Nephron (organoid): ENCODE results near the gene SLMAP.

Experiments
- H3K27ac Mint-ChIP-seq, 3 experiments: 2 replicates each; pipeline ENCODE4 v1.8.0; 2020; ENCODE audit warnings: mixed read lengths in 3 of 3, mild to moderate bottlenecking in 2 of 3, moderate library complexity in 1 of 3
- H3K27me3 Mint-ChIP-seq: 2 replicates; pipeline ENCODE4 v1.8.0; 2021; ENCODE audit warnings: low read depth, mild to moderate bottlenecking, moderate library complexity, mixed read lengths
- H3K36me3 Mint-ChIP-seq: 2 replicates; pipeline ENCODE4 v1.8.0; 2020; ENCODE audit warnings: low read depth, mixed read lengths
- H3K4me1 Mint-ChIP-seq: 2 replicates; pipeline ENCODE4 v1.8.0; 2020; ENCODE audit warnings: mixed read lengths
- H3K4me3 Mint-ChIP-seq, 3 experiments: 2 replicates each; pipeline ENCODE4 v1.8.0; 2020; ENCODE audit warnings: mild to moderate bottlenecking in 3 of 3, mixed read lengths in 3 of 3, moderate library complexity in 2 of 3
- H3K9me3 Mint-ChIP-seq: 2 replicates; pipeline ENCODE4 v1.8.0; 2020; ENCODE audit warnings: mixed read lengths
- TF ChIP-seq, protein P1 (sequence below), 3 experiments: fragments of 200-600 bp; sonication (generic); IDR thresholded peaks; one replicate each; pipeline ENCODE4 v1.5.0; 2021; ENCODE audit warnings: antibody characterized with exemption in 3 of 3; ENCODE audit not compliant: unreplicated experiment in 3 of 3

The SLMAP gene

DNA sequence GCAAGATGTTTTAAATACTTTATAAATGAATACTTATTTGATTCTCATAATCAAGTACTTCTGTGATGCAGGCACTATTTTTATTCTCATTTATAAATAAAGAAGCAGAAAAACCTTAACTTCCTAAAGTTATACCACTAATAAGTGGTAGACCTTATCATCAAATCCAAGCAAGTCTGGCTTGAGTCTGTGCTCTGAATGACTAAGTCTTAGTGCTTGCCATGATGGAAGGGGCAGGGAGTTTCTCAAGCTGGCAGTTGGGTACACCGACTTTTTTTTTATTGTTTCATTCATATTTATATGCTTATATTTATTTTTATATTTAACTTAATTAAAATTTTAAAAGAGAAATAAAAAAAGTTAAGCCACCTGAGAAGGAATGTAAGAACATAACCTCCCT, 23.6 kb downstream of the SLMAP start:
- Mint-ChIP-seq H3K36me3 (no peaks in the 10 kb centered on the region), H3K4me3 (no peak overlapping the region), H3K27me3 (no peaks in the 10 kb centered on the region), H3K4me1 (no peaks in the 10 kb centered on the region), H3K9me3 (no peaks in the 10 kb centered on the region), H3K27ac (no peak overlapping the region)
- TF ChIP-seq, protein P1, sequence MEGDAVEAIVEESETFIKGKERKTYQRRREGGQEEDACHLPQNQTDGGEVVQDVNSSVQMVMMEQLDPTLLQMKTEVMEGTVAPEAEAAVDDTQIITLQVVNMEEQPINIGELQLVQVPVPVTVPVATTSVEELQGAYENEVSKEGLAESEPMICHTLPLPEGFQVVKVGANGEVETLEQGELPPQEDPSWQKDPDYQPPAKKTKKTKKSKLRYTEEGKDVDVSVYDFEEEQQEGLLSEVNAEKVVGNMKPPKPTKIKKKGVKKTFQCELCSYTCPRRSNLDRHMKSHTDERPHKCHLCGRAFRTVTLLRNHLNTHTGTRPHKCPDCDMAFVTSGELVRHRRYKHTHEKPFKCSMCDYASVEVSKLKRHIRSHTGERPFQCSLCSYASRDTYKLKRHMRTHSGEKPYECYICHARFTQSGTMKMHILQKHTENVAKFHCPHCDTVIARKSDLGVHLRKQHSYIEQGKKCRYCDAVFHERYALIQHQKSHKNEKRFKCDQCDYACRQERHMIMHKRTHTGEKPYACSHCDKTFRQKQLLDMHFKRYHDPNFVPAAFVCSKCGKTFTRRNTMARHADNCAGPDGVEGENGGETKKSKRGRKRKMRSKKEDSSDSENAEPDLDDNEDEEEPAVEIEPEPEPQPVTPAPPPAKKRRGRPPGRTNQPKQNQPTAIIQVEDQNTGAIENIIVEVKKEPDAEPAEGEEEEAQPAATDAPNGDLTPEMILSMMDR (IDR thresholded peaks at IDR 0.05; ENCODE audit: unreplicated experiment in 3 of 3): no peak

- Mint-ChIP-seq H3K4me3 (no peak overlapping the region), H3K36me3 (no peaks in the 10 kb centered on the region), H3K27ac (no peak overlapping the region), H3K27me3 (no peaks in the 10 kb centered on the region), H3K4me1 (no peaks in the 10 kb centered on the region), H3K9me3 (no peaks in the 10 kb centered on the region)
- TF ChIP-seq, protein P1 (IDR thresholded peaks at IDR 0.05; ENCODE audit: unreplicated experiment in 3 of 3): no peak
These were observed 27.3 kb downstream of the SLMAP start for GRCh38 chr3:57783186-57784088.

GRCh38 chr3:57784089-57784735, 28.1 kb downstream of the SLMAP start:
- H3K9me3 Mint-ChIP-seq: no peaks in the 10 kb centered on the region
- H3K27me3 Mint-ChIP-seq: no peaks in the 10 kb centered on the region
- no peak overlapping the region for H3K4me3 Mint-ChIP-seq
- TF ChIP-seq, protein P1 (IDR thresholded peaks at IDR 0.05; ENCODE audit: unreplicated experiment in 3 of 3): no peak
- no peaks in the 10 kb centered on the region for H3K4me1 Mint-ChIP-seq
- no peaks in the 10 kb centered on the region for H3K36me3 Mint-ChIP-seq
- H3K27ac Mint-ChIP-seq: no peak overlapping the region

- no peaks in the 10 kb centered on the region for H3K9me3 Mint-ChIP-seq
- H3K27ac Mint-ChIP-seq: no peak overlapping the region
- no peak overlapping the region for H3K4me3 Mint-ChIP-seq
- H3K36me3 Mint-ChIP-seq: no peaks in the 10 kb centered on the region
- H3K27me3 Mint-ChIP-seq: no peaks in the 10 kb centered on the region
- no peaks in the 10 kb centered on the region for H3K4me1 Mint-ChIP-seq
- TF ChIP-seq, protein P1 (IDR thresholded peaks at IDR 0.05; ENCODE audit: unreplicated experiment in 3 of 3): no peak
These were observed 29.3 kb downstream of the SLMAP start for GRCh38 chr3:57785446-57785845.

- TF ChIP-seq, protein P1 (IDR thresholded peaks at IDR 0.05; ENCODE audit: unreplicated experiment in 3 of 3): no peak
- Mint-ChIP-seq H3K9me3 (no peaks in the 10 kb centered on the region), H3K27me3 (no peaks in the 10 kb centered on the region), H3K4me3 (no peak overlapping the region), H3K4me1 (no peaks in the 10 kb centered on the region), H3K27ac (no peak overlapping the region), H3K36me3 (no peaks in the 10 kb centered on the region)
These were observed 31.9 kb downstream of the SLMAP start for GRCh38 chr3:57787867-57788623.
